ENCODE measurements around the gene SEMA4D.

Gene SEMA4D

DNA sequence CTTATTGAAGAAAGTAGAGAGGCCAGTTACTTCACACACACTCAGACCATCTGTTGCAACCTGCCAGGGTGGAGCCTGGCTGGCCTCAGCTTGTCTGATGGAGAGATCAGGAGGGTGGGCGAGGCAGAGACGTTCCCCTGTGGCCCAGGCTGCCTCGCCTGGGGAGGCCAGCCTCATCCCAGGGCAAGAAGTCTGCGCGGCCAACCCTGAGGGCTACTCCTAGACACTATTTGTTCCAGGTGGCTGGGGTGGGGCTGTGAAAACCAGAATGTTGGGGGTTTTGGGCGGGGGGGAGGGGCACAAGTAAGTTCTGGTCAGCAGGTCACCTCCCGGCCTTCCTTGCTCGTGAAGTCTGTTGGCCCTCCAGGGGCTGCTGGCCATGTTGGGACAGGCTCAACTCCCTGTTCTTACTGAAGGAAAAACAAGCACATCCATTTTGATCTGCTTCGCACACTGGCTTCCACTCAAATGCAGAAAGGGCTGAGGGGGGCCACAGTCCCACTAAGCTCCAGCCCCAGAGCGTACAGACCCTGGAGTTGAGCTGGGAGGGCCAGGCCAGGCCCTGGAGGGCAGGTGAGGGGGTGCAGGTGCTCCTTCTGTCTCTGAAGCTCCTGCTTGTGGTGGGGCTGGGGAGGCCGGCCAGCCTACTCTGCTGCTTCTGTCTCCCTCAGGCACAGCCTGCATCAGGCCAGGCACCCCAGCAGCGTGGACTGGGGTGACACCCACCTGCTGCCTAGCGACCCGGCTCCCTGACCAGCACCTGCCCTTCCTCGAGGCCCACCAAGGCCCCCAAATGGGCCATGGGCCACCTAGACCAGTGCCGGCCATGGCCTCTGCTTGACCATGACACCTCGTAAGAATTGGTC is 133.0 kb downstream of the SEMA4D start:
- DNase-seq: no peak

DNA sequence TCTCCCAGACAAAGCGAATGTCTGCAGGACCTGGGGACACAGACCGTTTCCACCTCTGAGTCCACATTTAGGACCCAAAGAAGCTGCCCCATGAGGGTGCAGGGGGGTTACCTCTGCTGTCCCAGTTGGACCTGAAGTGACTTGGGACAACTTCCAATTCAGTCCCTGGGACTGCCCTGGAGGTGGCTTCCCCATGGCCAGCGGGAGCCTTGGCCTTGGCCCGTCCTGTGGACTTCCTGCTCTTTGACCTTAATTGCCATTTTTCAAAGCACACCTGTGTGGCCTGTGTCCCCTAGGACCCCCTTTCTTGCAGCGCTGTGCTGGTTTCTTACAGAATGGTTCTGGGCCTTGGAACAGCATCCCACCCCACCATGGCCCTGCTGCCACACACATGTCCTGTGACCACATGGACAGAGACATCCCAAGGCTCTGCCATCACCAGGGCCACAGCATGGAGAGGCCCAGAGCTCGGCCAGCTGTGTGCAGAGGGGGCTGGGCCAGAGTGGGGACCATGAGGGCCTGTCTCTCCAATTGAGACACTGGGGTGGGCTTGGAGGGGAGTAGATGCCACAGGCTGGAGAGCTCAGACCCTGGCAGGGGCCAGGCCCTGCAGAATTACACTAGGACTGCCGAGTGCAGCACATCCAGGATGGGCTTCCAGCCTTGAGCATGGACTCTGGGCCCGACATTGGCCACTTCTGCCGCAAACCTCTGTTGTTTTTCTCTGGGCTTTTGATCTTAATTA is 133.8 kb downstream of the SEMA4D start:
- DNase-seq: no peak

DNA sequence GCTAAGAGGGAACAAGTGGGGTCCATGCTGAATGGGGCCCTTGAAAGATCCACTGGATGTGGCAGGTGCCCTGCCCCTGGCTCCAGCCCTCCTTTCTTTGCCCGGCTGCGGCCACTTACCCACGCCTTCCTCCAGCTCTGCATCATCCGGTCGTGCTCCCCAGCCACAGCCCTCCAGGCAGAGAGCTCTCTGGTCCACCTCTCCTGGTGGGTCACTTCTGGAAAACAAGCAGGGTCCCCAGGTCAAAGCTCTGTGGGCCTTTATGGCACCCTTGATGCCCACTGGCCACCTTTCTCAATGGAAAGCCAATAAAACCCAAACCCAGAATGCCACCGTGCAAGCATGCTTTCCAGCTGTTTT is 134.6 kb downstream of the SEMA4D start:
- DNase-seq: no peak

DNA sequence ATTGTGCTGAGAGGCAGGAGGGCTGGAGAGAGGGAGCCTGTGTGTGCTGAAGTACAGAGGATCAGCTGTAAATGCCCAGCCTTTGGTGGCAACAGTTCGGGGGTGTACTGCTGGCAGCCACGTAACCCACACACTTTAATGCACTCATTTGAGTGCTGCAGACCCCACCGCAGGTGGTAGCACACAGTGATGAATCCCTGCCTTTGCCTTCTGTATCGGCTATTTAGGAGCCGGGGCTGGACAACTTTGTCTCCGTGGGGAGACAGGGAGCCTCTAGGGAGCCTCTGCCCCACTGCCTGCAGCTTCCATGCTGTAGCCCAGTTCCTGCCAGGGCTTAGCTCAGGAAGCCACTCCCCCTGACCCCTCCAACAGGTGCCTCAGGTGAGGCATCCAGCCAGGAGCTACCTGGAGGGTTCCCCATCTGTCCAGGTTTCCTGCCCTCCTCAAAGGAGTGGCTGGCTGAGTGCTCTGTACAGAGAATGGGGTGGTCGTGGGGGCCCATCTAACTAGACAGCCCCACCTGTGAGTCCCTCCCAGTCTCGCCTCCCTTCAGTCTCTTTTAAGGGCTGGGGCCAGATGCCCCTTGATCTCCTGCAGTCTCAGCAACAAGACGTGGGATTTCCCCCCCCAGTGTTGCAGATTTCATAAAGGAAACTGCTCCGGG is 135.1 kb downstream of the SEMA4D start:
- no peak for DNase-seq

DNA sequence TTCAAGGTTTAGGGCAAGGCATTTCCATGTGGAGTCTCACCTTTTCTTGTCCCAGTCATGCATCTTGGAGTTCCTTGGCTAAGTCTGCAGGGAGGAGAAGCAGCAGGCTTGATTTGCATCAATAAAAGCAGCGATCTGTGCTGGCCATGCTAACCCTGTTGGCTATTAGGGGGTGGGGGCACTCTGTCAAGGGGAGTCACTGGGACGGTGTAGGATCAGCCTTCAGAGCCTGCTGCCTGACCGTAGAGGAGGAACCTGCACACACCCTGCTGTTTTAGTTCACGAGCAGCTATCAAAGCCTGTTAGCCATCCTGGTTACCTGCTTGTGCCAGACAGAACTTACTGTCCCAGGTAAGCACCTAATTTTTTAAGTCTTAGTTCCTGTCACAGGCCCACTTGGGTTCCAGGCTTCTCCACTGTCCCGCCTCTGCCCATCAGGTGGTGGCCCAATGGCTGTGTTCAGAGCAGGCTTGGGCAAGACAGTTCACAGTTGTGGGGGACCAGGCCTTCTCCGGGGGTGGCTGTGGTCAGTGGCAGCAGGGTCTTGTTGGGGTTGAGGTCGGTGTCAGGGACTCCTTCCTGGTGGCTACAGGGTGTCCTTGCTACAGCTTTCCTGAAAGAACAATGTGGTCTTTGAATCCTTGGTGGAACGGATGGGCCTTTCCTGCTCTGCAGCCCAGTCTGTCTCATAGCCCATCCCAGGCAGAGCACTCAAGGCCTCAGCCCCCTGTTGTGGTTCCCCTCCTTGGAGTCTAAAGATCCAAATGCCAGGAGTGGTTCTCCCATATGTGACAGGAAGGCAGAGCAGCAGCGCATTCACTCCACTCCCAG is 135.9 kb downstream of the SEMA4D start:
- DNase-seq: no peak

DNA sequence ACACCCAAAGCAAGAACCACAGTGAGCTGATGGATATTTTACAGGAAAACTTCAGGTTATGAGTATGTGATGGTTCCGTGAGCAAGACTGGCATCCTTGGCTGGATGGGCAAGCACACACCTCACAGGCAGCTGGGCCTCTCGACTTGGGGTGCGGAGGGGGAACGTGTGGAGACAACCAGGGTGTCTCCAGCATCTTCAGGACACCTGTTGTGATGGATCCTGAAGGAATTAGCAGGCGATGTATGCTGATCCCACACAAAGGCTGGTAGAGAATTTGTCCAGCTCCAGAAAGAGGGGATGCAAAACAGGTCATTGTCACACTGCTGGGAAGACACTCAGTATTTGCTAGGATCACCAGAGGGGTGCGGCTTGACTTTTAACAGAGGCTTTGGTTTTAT is 136.9 kb downstream of the SEMA4D start:
- DNase-seq: no peak

DNA sequence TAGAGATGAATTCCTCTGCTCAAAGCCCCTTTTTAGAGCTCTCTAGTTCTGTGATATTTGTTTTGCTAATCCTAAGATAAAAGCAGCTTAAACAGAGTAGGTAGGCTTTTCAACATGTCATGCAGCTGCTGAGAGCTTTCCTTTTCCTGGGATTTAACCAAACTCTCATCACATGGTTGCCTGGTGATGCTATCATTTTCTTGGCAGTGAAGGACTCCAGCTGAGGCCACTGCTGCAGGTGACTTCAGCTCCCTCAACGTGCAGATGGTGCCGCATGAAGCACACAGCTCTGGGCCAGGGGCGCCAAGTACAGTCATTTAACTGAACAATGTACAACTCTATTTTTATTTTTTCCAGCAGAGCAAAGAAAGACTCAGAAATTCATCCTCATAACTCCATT is 137.4 kb downstream of the SEMA4D start:
- DNase-seq: no peak

DNA sequence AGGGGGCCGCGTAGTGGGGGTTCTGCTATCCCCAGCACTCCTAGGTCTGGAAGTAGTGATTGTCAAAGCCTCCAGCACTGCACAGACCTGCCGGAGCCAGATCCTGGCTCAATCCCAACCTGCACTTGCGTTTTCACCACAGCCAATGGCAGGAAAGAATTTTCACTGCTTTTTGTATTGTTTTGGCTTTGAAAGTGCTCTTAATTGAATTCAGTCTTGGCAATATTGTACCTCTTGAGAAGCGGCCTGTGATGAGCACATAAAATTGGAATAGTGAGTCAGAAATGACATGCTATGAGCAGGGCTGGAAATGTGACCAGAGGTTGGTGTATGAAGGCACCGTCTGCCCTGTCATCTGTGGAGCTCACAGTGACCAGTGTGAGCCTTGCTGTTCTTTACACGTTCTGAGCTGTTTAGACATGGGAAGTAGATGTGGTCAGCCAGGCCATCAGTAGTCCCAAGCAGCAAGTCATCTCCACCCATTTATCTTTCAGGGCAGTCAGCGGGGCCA is 138.1 kb downstream of the SEMA4D start:
- DNase-seq: no peak

DNA sequence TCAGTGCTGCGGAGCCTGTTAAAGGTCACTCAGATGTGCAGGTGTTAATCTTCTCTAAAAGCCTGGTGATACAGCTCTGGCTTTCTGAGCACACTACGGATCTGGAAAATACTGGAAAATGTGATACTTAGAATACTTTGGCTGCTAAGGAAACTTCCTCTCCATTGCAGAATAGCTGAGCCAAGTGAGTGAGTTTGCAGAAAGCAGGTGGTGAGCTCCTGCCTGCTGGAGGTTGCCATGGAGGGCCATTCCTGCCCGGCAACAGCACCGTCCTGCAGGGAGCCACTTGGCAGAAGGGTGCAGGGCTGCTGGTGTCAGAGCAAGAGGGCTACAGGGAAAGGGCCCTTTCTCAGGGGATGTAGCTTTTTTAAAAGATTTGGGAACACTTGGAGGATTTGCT is 138.9 kb downstream of the SEMA4D start:
- no peak for DNase-seq

DNA sequence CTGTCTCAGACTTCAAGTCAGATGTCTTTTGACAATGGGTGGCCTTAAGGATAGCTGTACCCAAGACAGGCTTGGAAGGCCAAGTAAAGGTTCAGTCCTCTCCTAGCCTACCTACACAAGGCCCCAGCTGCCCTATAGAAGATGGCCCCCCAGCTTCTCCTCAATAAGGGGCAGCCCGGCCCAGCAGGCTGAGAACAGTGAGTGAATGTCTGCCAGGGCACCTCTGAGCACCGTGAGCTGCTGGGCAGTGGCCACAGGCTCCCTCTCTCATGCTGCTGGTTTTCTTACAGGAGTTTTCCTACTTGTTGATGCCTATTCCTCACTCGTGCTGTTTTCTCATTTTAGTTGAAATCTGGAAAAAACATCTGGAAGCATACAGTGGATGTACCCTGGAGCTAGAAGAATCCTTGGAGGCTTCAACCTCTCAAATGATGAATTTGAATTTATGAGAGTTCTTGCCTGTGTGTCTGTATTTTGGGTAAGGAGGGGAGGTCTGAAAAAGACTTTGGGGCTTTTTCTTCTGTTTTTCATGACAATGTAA is 139.5 kb downstream of the SEMA4D start:
- no peak for DNase-seq

DNA sequence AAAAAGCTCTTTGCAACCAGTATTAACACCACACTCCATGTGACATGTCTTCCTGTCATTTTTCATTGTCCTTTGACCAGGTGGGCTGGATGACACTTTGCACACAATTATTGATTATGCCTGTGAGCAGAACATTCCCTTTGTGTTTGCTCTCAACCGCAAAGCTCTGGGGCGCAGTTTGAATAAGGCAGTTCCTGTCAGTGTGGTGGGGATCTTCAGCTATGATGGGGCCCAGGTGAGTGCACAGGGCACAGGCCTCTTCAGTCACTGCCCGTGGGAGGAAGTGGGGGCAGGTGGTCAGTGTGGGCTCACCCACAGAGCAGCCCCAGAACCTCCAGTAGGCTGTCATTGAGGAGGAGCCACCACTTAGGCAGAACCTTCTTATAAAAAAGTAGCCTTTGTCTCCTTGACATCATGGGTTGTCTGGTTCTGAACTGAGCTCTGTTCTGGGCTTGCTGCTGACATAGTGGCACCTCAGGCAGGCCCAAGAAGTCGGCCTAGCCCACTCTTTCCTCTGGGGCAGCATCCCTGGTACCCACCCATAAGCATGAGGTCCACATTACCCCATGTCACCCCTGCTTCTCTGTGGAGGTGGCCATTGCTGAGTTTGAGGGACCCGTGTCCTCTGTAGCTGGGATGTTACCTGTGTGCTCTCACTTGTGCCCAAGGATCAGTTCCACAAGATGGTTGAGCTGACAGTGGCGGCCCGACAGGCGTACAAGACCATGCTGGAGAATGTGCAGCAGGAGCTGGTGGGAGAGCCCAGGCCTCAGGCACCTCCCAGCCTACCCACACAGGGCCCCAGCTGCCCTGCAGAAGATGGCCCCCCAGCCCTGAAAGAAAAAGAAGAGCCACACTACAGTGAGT is 140.3 kb downstream of the SEMA4D start:
- no peak for DNase-seq

DNA sequence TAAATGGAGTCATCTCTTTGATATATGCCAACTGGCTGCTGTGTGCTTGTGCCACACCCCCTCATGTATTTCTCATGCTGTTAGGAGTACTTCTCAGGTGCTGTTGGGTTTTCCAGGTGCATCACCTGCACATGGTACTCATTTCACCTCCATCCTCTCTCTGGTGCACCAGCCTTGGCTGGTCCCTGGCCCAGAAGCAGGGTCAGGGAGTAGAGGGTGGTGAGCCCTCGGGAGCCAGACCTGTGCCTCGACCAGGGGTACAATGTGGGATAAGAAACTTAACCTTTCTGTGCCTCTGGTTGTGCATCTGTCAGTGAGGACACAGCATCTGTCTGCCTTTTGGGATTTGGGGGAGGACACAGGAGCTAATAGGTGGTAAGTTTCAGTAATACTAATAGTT is 141.1 kb downstream of the SEMA4D start:
- DNase-seq: no peak

DNA sequence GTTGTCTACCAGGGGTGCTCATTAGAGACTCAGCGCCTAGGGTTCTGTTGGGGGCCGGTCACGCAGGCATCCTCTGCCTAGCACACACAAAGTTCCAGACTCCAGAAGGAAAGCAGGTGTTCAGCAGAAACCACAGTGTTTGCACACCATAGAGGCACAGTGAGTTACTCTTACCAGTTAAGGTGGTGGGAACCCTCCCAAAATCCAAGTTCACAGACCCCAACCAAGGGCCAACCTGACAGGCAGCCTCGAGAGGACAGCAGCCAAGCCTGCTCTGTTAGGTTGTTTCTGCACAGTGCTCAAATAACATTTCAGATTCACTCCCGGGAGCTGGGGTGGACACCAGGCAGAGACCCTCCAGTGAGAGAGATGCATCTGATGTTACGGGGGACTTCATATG is 143.4 kb downstream of the SEMA4D start:
- DNase-seq: no peak

DNA sequence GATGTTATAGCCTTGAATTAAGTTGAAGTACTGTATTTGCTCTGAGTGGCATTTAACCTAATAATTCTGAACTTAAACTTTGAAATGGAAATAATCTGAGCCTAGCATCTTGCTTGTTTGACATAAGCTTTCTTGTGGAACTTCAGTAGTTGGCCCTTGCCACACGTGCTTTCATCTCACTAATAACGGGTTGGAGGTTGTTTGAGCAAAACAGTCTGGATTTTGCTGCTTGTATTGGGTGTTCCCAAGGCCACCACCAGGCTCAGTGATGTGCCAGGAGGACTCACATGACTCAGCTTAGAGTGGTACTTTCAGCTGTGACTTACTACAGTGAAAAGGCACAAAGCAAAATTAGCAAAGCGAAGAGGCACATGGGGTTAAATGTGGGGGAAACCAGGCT is 143.9 kb downstream of the SEMA4D start:
- no peak for DNase-seq

DNA sequence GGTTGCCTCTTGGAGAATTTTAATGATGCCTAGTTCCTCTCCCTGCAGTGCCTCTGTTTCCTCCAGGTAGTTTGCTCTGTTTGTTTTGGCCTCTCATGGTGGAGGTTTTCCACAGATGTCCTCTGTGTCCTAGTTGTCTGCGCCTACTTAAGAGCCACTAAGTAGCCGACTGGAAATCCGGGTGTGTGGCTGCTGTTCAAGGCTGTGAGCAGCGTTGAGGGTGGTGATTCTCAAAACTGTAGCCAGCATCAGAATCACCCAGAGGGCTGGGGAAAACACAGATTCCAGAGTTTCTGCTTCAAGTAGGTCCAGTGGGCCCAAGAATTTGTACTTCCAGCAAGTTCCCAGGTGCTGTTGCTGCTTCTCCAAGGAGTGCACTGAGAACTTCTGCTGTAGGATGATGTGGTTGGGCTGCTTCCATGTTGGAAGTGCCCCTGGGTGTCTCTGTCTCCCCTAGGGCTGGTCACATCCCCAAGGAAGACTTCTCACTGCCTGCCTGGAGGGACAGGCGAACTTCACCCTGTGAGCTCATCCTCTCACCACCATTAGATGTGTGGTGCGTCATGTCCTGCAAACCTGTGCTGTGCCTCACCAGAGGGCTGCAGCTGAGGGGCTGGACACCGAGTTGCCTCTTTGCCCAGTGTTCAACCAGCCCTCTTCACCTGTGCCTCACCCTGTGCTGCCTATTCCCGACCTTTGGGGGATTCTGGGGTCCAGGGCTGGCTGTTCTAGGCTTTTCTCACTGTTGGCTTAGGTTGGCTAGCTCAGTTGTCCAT is 144.9 kb downstream of the SEMA4D start:
- no peak for DNase-seq

DNA sequence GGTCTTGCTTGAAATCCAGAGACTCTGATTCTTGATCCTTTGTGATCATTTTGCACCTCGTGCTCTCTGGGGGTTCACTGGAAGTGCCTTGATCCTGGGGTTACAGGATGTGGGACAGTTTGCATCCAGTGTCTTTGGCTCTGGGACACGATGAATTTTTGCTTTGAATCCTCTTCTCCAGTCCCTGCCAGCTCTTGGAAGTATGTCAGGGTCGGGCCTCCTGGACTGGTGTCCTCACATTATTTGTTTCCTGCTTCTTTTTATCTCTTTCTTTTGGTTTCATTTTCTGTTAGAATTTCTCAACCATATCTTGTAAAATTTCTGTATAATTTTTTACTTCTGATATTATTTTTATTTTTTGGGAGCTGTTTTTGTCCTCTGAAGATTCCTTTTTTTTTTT is 145.5 kb downstream of the SEMA4D start:
- no peak for DNase-seq

DNA sequence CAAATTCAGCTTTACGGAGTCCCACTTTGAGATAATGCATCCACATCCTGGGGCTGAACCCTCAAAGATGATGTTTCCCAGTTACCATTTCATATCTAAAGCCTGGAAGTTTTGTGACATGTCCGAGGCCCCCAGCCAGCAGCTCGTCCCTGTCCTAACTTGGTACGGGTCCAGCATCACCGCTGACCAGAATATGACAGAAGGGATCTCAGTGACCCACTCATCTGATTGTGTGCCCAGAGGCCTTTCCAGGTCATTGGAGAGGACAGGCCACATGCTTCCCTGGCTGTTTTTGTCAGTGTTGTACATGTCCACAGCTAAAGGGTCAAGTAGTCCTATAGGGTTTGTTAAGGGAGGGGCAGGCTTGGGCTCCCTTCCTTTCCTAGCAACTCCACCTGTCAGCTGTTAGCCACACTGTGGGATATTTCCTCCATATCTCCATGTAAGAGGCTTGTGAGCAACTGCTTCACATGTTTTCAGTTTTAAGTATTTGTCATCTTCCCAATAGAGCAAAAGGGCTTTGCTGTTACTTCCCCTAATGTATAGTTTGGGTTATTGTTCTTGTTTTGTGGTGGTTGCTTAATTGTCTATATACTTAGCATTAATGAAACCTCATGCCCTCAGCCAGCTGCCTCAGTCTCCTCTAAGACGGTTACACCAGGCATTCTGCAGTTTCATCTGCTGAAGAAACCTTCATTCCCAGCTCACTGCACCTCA is 146.2 kb downstream of the SEMA4D start:
- no peak for DNase-seq

DNA sequence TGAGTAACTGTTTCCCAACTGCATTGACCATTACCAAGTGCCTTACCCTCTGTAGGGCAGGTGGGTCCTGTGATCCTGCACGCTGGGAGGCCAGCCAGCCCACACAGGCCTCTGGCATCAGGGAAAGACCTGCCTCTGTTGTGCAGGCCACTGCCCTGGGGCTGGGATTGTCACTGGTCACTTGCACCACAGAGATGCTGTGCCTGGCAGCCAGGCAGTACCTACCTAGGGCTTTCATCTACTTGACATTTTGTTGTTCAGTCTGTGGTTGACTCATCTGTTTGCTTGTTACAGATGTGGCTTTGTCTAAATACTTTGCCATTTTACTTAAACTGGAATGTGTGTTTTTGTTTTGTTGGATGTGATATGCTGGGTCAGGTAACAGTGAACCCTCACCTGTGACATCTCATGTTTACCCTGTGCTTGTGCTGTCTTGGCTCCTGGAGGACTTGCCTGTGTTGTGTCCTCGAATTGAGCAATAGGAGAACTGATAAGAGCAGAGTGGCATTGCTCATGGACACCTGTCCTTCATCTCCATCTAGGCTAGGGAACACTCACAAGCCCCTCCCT is 146.8 kb downstream of the SEMA4D start:
- no peak for DNase-seq

DNA sequence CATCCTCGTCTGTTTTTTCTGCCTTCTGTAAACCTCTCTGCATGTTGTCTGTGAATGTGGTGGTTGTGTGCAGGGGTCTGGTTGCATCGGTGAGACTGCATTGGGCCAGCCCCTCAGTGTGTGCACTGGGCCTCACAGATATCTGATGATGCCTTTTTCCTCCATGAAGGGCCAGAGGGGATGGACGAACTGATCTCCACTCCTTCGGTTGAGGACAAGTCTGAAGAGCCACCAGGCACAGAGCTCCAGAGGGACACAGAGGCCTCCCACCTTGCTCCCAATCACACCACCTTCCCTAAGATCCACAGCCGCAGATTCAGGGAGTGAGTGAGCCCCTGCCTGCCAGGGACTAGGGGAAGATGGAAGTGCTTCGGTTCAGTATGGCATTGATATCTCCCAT is 148.3 kb downstream of the SEMA4D start:
- no peak for DNase-seq

DNA sequence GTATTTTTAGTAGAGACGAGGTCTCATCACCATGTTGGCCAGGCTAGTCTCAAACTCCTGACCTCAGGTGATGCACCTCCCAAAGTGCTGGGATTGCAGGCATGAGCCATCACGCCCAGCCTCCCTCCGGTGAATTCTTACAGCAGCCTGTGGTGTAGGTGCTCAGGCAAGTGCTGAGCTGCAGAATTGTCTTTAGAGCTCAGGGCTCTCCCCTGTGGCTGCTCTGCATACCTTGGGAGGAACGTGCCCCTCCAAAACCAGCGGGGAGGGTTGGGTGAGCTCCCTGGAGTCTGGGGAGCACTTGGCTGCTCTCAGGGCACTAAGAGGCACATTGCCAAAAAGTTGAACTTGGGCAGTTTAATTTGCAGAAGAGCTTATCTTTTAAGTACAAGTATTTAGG is 150.3 kb downstream of the SEMA4D start:
- no peak for DNase-seq
